ENCODE measurements around the gene D2HGDH.
A peak's percentile ranks its signal among the peaks of the same experiment; 100 is the strongest.
"Not testable (repeated sequence)": the region's sequence is repeated elsewhere in the genome, so short reads cannot be mapped to it uniquely, and the experiment has no call there.

The D2HGDH gene

GRCh38 chr2:241799522-241800197 lies 65.2 kb downstream of the D2HGDH start:
- FAIRE-seq (no peak), DNase-seq (ENCODE audit: insufficient read length, low spot score) (no peak)
- TF ChIP-seq, protein P1, sequence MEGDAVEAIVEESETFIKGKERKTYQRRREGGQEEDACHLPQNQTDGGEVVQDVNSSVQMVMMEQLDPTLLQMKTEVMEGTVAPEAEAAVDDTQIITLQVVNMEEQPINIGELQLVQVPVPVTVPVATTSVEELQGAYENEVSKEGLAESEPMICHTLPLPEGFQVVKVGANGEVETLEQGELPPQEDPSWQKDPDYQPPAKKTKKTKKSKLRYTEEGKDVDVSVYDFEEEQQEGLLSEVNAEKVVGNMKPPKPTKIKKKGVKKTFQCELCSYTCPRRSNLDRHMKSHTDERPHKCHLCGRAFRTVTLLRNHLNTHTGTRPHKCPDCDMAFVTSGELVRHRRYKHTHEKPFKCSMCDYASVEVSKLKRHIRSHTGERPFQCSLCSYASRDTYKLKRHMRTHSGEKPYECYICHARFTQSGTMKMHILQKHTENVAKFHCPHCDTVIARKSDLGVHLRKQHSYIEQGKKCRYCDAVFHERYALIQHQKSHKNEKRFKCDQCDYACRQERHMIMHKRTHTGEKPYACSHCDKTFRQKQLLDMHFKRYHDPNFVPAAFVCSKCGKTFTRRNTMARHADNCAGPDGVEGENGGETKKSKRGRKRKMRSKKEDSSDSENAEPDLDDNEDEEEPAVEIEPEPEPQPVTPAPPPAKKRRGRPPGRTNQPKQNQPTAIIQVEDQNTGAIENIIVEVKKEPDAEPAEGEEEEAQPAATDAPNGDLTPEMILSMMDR (IDR thresholded peaks at IDR 0.05; ENCODE audit: insufficient read depth, missing control alignments) = no peak

- not testable (repeated sequence) for DNase-seq (ENCODE audit: insufficient read length, low spot score); FAIRE-seq
These were observed 65.9 kb downstream of the D2HGDH start for GRCh38 chr2:241800198-241800903.

- TF ChIP-seq, protein P1 (IDR thresholded peaks at IDR 0.05; ENCODE audit: insufficient read depth, missing control alignments) = no peak
- FAIRE-seq = no peak
- DNase-seq (ENCODE audit: insufficient read length, low spot score) = no peak
These were observed 67.4 kb downstream of the D2HGDH start for GRCh38 chr2:241801611-241802420.

DNA sequence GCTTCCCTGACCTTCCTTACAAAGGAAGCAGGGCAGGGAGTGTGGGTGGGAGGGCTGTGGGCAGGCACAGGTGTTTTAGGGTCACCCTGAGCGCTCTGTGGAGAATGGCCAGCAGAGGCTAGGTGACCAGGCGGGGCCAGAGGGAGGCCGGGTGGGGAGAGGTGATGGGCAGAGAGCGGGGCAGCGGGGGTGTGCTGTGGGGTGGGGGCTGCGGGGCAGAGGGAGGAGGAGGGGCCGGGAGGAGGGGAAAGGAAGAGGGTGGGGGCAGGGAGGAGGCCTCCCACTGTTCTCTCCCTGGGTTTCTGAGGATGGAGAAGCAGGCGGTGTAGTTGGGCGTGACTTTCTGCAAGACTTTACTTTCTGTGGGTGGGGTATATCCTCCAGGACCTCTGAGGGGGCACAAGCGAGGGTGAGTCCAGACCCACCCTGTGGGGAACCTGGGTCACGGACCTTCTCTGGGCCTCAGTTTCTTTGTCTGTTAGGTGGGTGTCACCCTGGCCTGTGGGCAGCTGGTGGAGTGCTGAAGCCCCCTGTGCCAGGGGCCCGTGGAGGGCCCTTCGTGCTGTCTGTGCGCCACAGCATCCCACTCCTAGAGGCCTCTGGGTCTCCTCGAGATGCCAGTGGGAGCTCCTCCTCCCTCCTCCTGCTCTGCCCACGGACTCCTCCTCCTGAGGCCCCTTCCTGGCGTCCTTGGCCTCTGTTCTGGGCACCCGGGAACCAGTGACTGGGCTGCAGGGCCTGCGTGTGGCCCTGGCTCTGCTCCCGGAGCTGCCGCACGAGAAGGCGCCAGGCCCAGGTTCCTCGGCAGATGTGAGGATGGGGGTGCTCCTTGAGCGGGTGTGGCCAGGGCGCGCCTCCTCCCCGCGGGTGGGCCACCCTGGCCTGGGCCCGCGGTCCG lies 68.2 kb downstream of the D2HGDH start:
- FAIRE-seq (no peak), DNase-seq (ENCODE audit: insufficient read length, low spot score) (no peak)
- TF ChIP-seq, protein P1 (IDR thresholded peaks at IDR 0.05; ENCODE audit: insufficient read depth, missing control alignments) = no peak

DNA sequence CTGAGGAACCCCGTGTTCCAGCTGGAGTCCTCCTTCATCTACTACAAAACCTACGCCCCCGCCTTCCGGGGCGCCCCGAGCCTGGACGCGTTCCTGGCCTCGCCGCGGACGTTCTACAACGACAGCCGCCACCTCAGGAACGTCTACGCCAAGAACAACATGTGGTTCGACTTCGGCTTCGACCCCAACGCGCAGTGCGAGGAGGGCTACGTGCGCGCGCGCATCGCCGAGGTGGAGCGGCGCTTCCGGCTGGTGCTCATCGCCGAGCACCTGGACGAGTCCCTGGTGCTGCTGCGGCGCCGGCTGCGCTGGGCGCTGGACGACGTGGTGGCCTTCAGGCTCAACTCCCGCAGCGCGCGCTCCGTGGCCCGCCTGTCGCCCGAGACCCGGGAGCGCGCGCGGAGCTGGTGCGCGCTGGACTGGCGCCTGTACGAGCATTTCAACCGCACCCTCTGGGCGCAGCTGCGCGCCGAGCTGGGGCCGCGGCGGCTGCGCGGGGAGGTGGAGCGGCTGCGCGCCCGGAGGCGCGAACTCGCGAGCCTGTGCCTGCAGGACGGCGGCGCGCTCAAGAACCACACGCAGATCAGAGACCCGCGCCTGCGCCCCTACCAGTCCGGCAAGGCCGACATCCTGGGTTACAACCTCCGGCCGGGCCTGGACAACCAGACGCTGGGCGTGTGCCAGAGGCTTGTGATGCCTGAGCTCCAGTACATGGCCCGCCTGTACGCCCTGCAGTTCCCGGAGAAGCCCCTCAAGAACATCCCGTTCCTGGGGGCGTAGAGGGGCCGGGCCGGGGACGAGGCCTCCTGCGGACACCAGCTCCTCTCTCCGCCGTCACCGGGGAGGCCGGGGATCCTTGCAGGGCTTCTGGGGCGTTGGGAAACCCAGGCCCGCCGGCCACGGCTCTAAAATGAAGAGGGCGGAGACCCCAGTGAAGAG lies 69.2 kb downstream of the D2HGDH start:
- FAIRE-seq (no peak), DNase-seq (ENCODE audit: insufficient read length, low spot score) (peak; percentile 16)
- TF ChIP-seq, protein P1 (IDR thresholded peaks at IDR 0.05; ENCODE audit: insufficient read depth, missing control alignments) = no peak

GRCh38 chr2:241804326-241805229 lies 70.1 kb downstream of the D2HGDH start:
- TF ChIP-seq, protein P1 (IDR thresholded peaks at IDR 0.05; ENCODE audit: insufficient read depth, missing control alignments) = no peak
- FAIRE-seq = no peak

DNA sequence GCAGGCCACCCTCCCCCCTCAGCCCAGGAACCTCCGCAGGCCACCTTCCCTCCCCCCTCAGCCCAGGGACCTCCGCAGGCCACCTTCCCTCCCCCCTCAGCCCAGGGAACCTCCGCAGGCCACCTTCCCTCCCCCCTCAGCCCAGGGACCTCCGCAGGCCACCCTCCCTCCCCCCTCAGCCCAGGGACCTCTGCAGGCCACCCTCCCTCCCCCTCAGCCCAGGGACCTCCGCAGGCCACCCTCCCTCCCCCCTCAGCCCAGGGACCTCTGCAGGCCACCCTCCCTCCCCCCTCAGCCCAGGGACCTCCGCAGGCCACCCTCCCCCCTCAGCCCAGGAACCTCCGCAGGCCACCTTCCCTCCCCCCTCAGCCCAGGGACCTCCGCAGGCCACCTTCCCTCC lies 71.8 kb downstream of the D2HGDH start:
- DNase-seq (ENCODE audit: insufficient read length, low spot score); FAIRE-seq: not testable (repeated sequence)

More at GRCh38 chr2:241804326-241805229, 70.1 kb downstream of the D2HGDH start:
- DNase-seq (ENCODE audit: insufficient read length, low spot score) = peak; percentile 13

All from D721Med (cell line).